NCI-H460 (cell line): Measurements from ENCODE around the gene TLCD4. TPM values are rescaled to one million over a fixed set of nuclear protein-coding genes. Genes with fewer than 3 reads are reported as not detected.
"Not testable (repeated sequence)": the region's sequence is repeated elsewhere in the genome, so short reads cannot be mapped to it uniquely, and the experiment has no call there.

ENCODE experiments used
- DNase-seq: peaks from one replicate; pipeline ENCODE4 v3.0.0-alpha.2; 2016; ENCODE audit warnings: low read depth; ENCODE audit errors: extremely low read depth
- small RNA-seq, 2 experiments: library from RNA; depleted of rRNA; stranded (forward); fragments of <200 nt; gene quantifications; one replicate each; pipeline ENCODE3, GENCODE V24; 2014
- total RNA-seq: library from RNA; depleted of rRNA; stranded (reverse); fragments of >200 nt; shearing (Covaris generic); gene quantifications from 2 replicates; pipeline ENCODE4 v1.2.3, GENCODE V29; 2014; rRNA removed

The TLCD4 gene
- total RNA-seq, 1 experiment from 2014 or later, result 10.5 TPM

- no peak for DNase-seq
These were observed 21.9 kb downstream of the TLCD4 start for GRCh38 chr1:95139039-95139438.

- DNase-seq, result no peak
These were observed 23.6 kb downstream of the TLCD4 start for GRCh38 chr1:95140791-95141190.

GRCh38 chr1:95145493-95145892 is 28.3 kb downstream of the TLCD4 start:
- DNase-seq, result no peak

GRCh38 chr1:95146637-95147036 is 29.5 kb downstream of the TLCD4 start:
- no peak for DNase-seq

GRCh38 chr1:95154096-95154495 is 36.9 kb downstream of the TLCD4 start:
- no peak for DNase-seq

GRCh38 chr1:95165569-95165968 is 48.4 kb downstream of the TLCD4 start:
- not testable (repeated sequence) for DNase-seq

Small RNA genes lying within 50 kb of the gene (small RNA-seq; reads per million reads assigned to genes)
- gene RF00019, result 0 reads per million in 2 experiments

Other genes starting within 250 kb of the TLCD4 start
- 25.9 and 26.0 TPM in 2 replicates for gene CNN3, start 190.2 kb upstream of the TLCD4 start, total RNA-seq
- gene ALG14, start 44.4 kb upstream of the TLCD4 start, total RNA-seq, result 2.3 and 3.6 TPM in 2 replicates
- gene RWDD3, start 116.9 kb downstream of the TLCD4 start, total RNA-seq, result 7.9 and 13.2 TPM in 2 replicates